Neural progenitor cell (in vitro differentiated cells): Measurements from ENCODE around the gene LSM6.

Experiments used
- CTCF ChIP-seq: fragments of 200-600 bp; sonication (generic); IDR thresholded peaks from 2 replicates; pipeline ENCODE4 v1.5.1; 2017; ENCODE audit warnings: antibody characterized with exemption, mild to moderate bottlenecking
- EZH2 ChIP-seq: fragments of 200-600 bp; sonication (generic); IDR thresholded peaks from 2 replicates; pipeline ENCODE4 v1.6.1; 2017; ENCODE audit warnings: antibody characterized with exemption, mild to moderate bottlenecking, moderate library complexity
- EZH2phosphoT487 ChIP-seq: fragments of 200-600 bp; sonication (generic); IDR thresholded peaks from 2 replicates; pipeline ENCODE4 v1.6.1; 2017; ENCODE audit warnings: antibody characterized with exemption

GRCh38 chr4:146190456-146190855, 14.9 kb downstream of the LSM6 start:
- no peak for TF ChIP-seq CTCF
- no peak for TF ChIP-seq EZH2
- TF ChIP-seq EZH2phosphoT487: no peak
